OCI-LY3 (cell line): ENCODE data around the gene LPCAT2.

ENCODE experiments used
- H2AFZ ChIP-seq: fragments of 200-600, 300-600 bp; shearing (Covaris generic); 2 replicates; pipeline ENCODE4 v1.6.0; 2014; ENCODE audit warnings: antibody characterized with exemption, low read depth, low read length
- H3K27ac ChIP-seq: fragments of 200-600, 300-600 bp; sonication (generic); 2 replicates; pipeline ENCODE4 v1.5.1; 2014; ENCODE audit warnings: mild to moderate bottlenecking, low read length, moderate library complexity, mixed read lengths
- H3K27me3 ChIP-seq: fragments of 200-600, 300-600 bp; sonication (generic); 2 replicates; pipeline ENCODE4 v1.6.1; 2014; ENCODE audit warnings: low read depth, low read length, mixed read lengths
- H3K36me3 ChIP-seq: fragments of 200-600, 300-600 bp; sonication (generic); replicated peaks from 2 replicates; pipeline ENCODE3; 2014; ENCODE audit warnings: low read depth, low read length, mixed read lengths
- H3K4me1 ChIP-seq: fragments of 300-600, 200-600 bp; sonication (generic); 2 replicates; pipeline ENCODE4 v1.6.1; 2014; ENCODE audit warnings: low read length, mixed read lengths
- H3K4me2 ChIP-seq: fragments of 200-600, 300-600 bp; sonication (generic); 2 replicates; pipeline ENCODE4 v1.6.1; 2014; ENCODE audit warnings: low read length, mixed read lengths
- H3K4me3 ChIP-seq: fragments of 300-600, 200-600 bp; sonication (generic); 2 replicates; pipeline ENCODE4 v1.5.1; 2014; ENCODE audit warnings: antibody characterized with exemption, mild to moderate bottlenecking, low read length, moderate library complexity
- H3K79me2 ChIP-seq: fragments of 300-600, 200-600 bp; shearing (Covaris generic); 2 replicates; pipeline ENCODE4 v1.6.1; 2014; ENCODE audit warnings: mild to moderate bottlenecking, low read length, mixed read lengths
- H3K9ac ChIP-seq: fragments of 300-600, 200-600 bp; shearing (Covaris generic); 2 replicates; pipeline ENCODE4 v1.6.0; 2014; ENCODE audit warnings: mild to moderate bottlenecking, low read length, moderate library complexity
- H3K9me3 ChIP-seq: fragments of 200-600, 300-600 bp; shearing (Covaris generic); 2 replicates; pipeline ENCODE4 v1.6.1; 2014; ENCODE audit warnings: low read length, mixed read lengths; ENCODE audit not compliant: insufficient read depth
- H4K20me1 ChIP-seq: fragments of 200-600, 300-600 bp; sonication (generic); 2 replicates; pipeline ENCODE4 v1.6.1; 2016; ENCODE audit warnings: low read length, mixed read lengths; ENCODE audit not compliant: insufficient read depth
- CTCF ChIP-seq: fragments of 200-600, 300-600 bp; sonication (generic); IDR thresholded peaks from 2 replicates; pipeline ENCODE4 v1.5.1; 2014; ENCODE audit warnings: antibody characterized with exemption, low read length, low read depth
- EZH2phosphoT487 ChIP-seq: fragments of 200-600 bp; shearing (Covaris generic); IDR thresholded peaks from 2 replicates; pipeline ENCODE4 v1.6.1; 2018; ENCODE audit warnings: antibody characterized with exemption, mixed run types, low read depth

LPCAT2 gene

GRCh38 chr16:55506708-55507107 is 2.2 kb upstream of the LPCAT2 start:
- no peaks in the 10 kb centered on the region for H3K9me3 ChIP-seq
- no peak overlapping the region for H3K4me2 ChIP-seq
- no peak overlapping the region for H3K27ac ChIP-seq
- H3K4me3 ChIP-seq, result no peak overlapping the region
- H3K4me1 ChIP-seq, result no peaks in the 10 kb centered on the region
- no peaks in the 10 kb centered on the region for H3K36me3 ChIP-seq
- H3K9ac ChIP-seq, result no peak overlapping the region
- TF ChIP-seq CTCF (no peak), EZH2phosphoT487 (no peak)
- no peaks in the 10 kb centered on the region for H3K79me2 ChIP-seq
- H3K27me3 ChIP-seq, result no peaks in the 10 kb centered on the region
- H2AFZ ChIP-seq, result no peak overlapping the region
- no peaks in the 10 kb centered on the region for H4K20me1 ChIP-seq

- Histone ChIP-seq H3K27me3 (no peaks in the 10 kb centered on the region), H3K4me3 (no peak overlapping the region), H3K79me2 (no peaks in the 10 kb centered on the region), H3K4me2 (no peak overlapping the region), H3K9me3 (0 out of 2 replicates have a peak, but pooled peaks cover 4% of the 10 kb centered on the region), H3K9ac (no peak overlapping the region), H3K36me3 (no peaks in the 10 kb centered on the region), H3K4me1 (no peaks in the 10 kb centered on the region), H3K27ac (no peak overlapping the region), H2AFZ (no peak overlapping the region), H4K20me1 (no peaks in the 10 kb centered on the region)
- TF ChIP-seq CTCF, result no peak
- TF ChIP-seq EZH2phosphoT487, result no peak
These were observed 476 bp upstream of the LPCAT2 start for GRCh38 chr16:55508271-55508921.

GRCh38 chr16:55510185-55510805 is 1.4 kb downstream of the LPCAT2 start:
- Histone ChIP-seq H3K4me2 (no peak overlapping the region), H3K27ac (no peak overlapping the region), H3K27me3 (no peaks in the 10 kb centered on the region), H2AFZ (no peak overlapping the region), H3K36me3 (no peaks in the 10 kb centered on the region), H3K9ac (no peak overlapping the region), H3K4me3 (no peak overlapping the region), H3K9me3 (0 out of 2 replicates have a peak, but pooled peaks cover 4% of the 10 kb centered on the region), H3K79me2 (no peaks in the 10 kb centered on the region), H4K20me1 (no peaks in the 10 kb centered on the region), H3K4me1 (no peaks in the 10 kb centered on the region)
- TF ChIP-seq CTCF (no peak), EZH2phosphoT487 (no peak)

GRCh38 chr16:55512941-55513340 is 4.1 kb downstream of the LPCAT2 start:
- H3K4me2 ChIP-seq, result no peak overlapping the region
- H3K9me3 ChIP-seq, result 0 out of 2 replicates have a peak, but pooled peaks cover 4% of the 10 kb centered on the region
- H3K27me3 ChIP-seq, result no peaks in the 10 kb centered on the region
- H3K4me1 ChIP-seq, result no peaks in the 10 kb centered on the region
- H3K9ac ChIP-seq, result no peak overlapping the region
- no peak overlapping the region for H3K4me3 ChIP-seq
- no peaks in the 10 kb centered on the region for H4K20me1 ChIP-seq
- H2AFZ ChIP-seq, result no peak overlapping the region
- no peak overlapping the region for H3K27ac ChIP-seq
- TF ChIP-seq CTCF (no peak), EZH2phosphoT487 (no peak)
- no peaks in the 10 kb centered on the region for H3K79me2 ChIP-seq
- no peaks in the 10 kb centered on the region for H3K36me3 ChIP-seq
